ENCODE results near the gene PTPRA. TPM values are rescaled to one million over a fixed set of nuclear protein-coding genes. Genes with fewer than 3 reads are reported as not detected.
"Not testable (repeated sequence)": the region's sequence is repeated elsewhere in the genome, so short reads cannot be mapped to it uniquely, and the experiment has no call there.

Gene PTPRA
- total and polyA plus RNA-seq, 5 donors: 11.8 to 37.5 (median 34.2) TPM

- H3K4me3 ChIP-seq (ENCODE audit: low read length): no peak overlapping the region
- intact Hi-C loops (cut with DNase I): no loop called here
- H3K27me3 ChIP-seq (ENCODE audit: control insufficient read depth, insufficient read depth): no peaks in the 10 kb centered on the region
- peaks cover 1% of the 10 kb centered on the region for H3K4me1 ChIP-seq (ENCODE audit: control insufficient read depth, insufficient read depth, low read length)
- H3K27ac ChIP-seq (ENCODE audit: low read length): no peak overlapping the region
- DNase-seq: no peak
- no peaks in the 10 kb centered on the region for H3K9me3 ChIP-seq (ENCODE audit: control insufficient read depth, low read length)
- WGBS: 96% methylated on average over 1 of the region's 1 CpG
- ATAC-seq: no peak
Observed at GRCh38 chr20:2889209-2889608, 15.9 kb downstream of the PTPRA start.

DNA sequence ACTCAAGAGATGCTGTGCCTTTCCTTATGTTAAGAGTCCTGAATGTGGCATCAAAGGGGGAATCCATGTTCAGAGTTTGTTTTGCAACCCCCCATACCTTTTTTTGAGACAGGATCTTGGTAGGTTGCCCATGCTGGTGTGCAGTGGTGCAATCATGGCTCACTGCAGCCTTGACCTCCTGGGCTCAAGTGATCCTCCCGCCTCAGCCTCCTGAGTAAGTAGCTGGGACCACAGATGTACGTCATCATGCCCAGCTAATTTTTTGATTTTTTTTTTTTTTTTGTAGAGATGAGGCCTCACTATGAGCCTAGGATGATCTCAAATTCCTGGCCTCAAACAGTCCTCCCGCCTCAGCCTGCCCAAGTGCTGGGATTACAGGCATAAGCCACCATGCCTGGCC, 16.5 kb downstream of the PTPRA start:
- DNase-seq: no peak
- 94% methylated on average over 3 of the region's 3 CpGs for WGBS
- intact Hi-C loops (cut with DNase I): no loop called here

GRCh38 chr20:2890742-2891141, 17.5 kb downstream of the PTPRA start:
- ATAC-seq (no peak), DNase-seq (no peak)
- no peaks in the 10 kb centered on the region for H3K9me3 ChIP-seq (ENCODE audit: control insufficient read depth, low read length)
- no peak overlapping the region for H3K27ac ChIP-seq (ENCODE audit: low read length)
- no peaks in the 10 kb centered on the region for H3K27me3 ChIP-seq (ENCODE audit: control insufficient read depth, insufficient read depth)
- intact Hi-C loops (cut with DNase I): no loop called here
- H3K4me3 ChIP-seq (ENCODE audit: low read length): no peak overlapping the region
- peaks cover 1% of the 10 kb centered on the region for H3K4me1 ChIP-seq (ENCODE audit: control insufficient read depth, insufficient read depth, low read length)
- 47% methylated on average over 2 of the region's 2 CpGs for WGBS

More for the DNA sequence above, 16.5 kb downstream of the PTPRA start:
- H3K27ac ChIP-seq (ENCODE audit: low read length): no peak overlapping the region
- H3K9me3 ChIP-seq (ENCODE audit: control insufficient read depth, low read length): no peaks in the 10 kb centered on the region
- H3K4me1 ChIP-seq (ENCODE audit: control insufficient read depth, insufficient read depth, low read length): peaks cover 1% of the 10 kb centered on the region
- no peak for ATAC-seq
- no peak overlapping the region for H3K4me3 ChIP-seq (ENCODE audit: low read length)
- no peaks in the 10 kb centered on the region for H3K27me3 ChIP-seq (ENCODE audit: control insufficient read depth, insufficient read depth)

DNA sequence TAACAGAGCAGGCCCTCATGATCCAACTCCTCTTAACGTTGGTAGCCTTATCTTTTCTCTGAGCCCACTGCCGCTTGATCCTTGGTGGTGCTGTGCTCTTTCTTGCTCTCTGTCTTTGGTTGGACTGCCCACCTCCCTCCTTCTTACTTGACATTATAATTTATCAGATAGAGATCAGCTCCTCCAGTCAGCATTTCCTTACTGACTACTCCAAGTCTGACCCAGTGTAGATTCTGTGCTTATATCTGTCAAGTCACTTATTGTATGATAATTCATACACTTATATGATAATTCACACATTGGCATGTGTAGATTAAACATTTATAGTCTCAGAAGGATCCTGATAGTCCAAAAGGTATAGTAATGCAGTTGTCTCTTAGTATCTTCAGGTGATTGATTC, 18.1 kb downstream of the PTPRA start:
- H3K4me3 ChIP-seq (ENCODE audit: low read length): no peak overlapping the region
- ATAC-seq: no peak
- intact Hi-C loops (cut with DNase I): no loop called here
- H3K9me3 ChIP-seq (ENCODE audit: control insufficient read depth, low read length): no peaks in the 10 kb centered on the region
- no peak for DNase-seq
- no peak overlapping the region for H3K27ac ChIP-seq (ENCODE audit: low read length)
- H3K4me1 ChIP-seq (ENCODE audit: control insufficient read depth, insufficient read depth, low read length): peaks cover 1% of the 10 kb centered on the region
- no peaks in the 10 kb centered on the region for H3K27me3 ChIP-seq (ENCODE audit: control insufficient read depth, insufficient read depth)
- 63% methylated on average over 2 of the region's 2 CpGs for WGBS

DNA sequence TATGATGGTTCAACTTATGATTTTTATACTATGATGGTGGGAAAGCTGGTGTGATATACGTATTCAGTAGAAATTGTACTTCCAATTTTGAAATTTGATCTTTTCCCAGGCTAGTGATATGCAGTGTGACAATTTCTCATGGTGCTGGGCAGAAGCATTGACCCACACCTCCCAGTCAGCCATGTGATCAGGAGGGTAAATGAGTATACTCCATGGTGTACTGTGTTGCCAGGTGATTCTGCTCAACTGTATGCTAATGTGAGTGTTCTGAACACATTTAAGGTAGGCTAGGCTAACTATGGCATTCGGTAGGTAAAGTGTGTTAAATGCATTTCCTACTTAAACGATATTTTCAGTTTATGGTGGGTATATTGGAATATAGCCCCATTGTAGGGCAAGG, 19.1 kb downstream of the PTPRA start:
- DNase-seq: no peak
- Histone ChIP-seq H3K27ac (ENCODE audit: low read length) (no peak overlapping the region), H3K4me1 (ENCODE audit: control insufficient read depth, insufficient read depth, low read length) (peaks cover 1% of the 10 kb centered on the region), H3K4me3 (ENCODE audit: low read length) (no peak overlapping the region), H3K9me3 (ENCODE audit: control insufficient read depth, low read length) (no peaks in the 10 kb centered on the region), H3K27me3 (ENCODE audit: control insufficient read depth, insufficient read depth) (no peaks in the 10 kb centered on the region)
- 83% methylated on average over 3 of the region's 3 CpGs for WGBS
- peak in 1 of 2 donors; percentile 13 for ATAC-seq
- intact Hi-C loops (cut with DNase I): no loop called here

- Histone ChIP-seq H3K27ac (ENCODE audit: low read length) (no peak overlapping the region), H3K4me3 (ENCODE audit: low read length) (no peak overlapping the region), H3K9me3 (ENCODE audit: control insufficient read depth, low read length) (no peaks in the 10 kb centered on the region), H3K27me3 (ENCODE audit: control insufficient read depth, insufficient read depth) (no peaks in the 10 kb centered on the region), H3K4me1 (ENCODE audit: control insufficient read depth, insufficient read depth, low read length) (peaks cover 1% of the 10 kb centered on the region)
- no peak for DNase-seq
- ATAC-seq: no peak
- 93% methylated on average over 2 of the region's 2 CpGs for WGBS
- intact Hi-C loops (cut with DNase I): no loop called here
Observed at GRCh38 chr20:2894221-2894620, 20.9 kb downstream of the PTPRA start.

DNA sequence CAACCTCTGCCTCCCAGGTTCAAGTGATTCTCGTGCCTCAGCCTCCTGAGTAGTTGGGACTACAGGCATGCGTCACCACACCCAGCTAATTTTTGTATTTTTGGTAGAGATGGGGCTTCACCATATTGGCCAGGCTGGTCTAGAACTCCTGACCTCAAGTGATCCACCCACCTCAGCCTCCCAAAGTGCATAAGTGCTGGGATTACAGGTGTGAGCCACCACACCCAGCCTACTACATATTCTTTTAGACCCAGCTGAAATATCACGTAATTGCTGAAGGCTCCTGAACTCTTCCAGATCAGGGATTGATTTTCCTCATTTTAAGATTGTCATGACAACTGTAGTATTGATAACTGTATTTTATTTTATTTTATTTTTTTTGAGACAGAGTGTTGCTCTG, 21.9 kb downstream of the PTPRA start:
- DNase-seq; H3K4me1 ChIP-seq (ENCODE audit: control insufficient read depth, insufficient read depth, low read length); H3K9me3 ChIP-seq (ENCODE audit: control insufficient read depth, low read length); intact Hi-C loops (cut with DNase I); H3K4me3 ChIP-seq (ENCODE audit: low read length); H3K27me3 ChIP-seq (ENCODE audit: control insufficient read depth, insufficient read depth); ATAC-seq; H3K27ac ChIP-seq (ENCODE audit: low read length): not testable (repeated sequence)
- WGBS: 98% methylated on average over 3 of the region's 3 CpGs

- intact Hi-C loops (cut with DNase I): no loop called here
- no peak for DNase-seq
- no peak overlapping the region for H3K4me3 ChIP-seq (ENCODE audit: low read length)
- ATAC-seq: no peak
- WGBS: 89% methylated on average over 3 of the region's 3 CpGs
- H3K4me1 ChIP-seq (ENCODE audit: control insufficient read depth, insufficient read depth, low read length): no peaks in the 10 kb centered on the region
- no peak overlapping the region for H3K27ac ChIP-seq (ENCODE audit: low read length)
- no peaks in the 10 kb centered on the region for H3K9me3 ChIP-seq (ENCODE audit: control insufficient read depth, low read length)
- no peaks in the 10 kb centered on the region for H3K27me3 ChIP-seq (ENCODE audit: control insufficient read depth, insufficient read depth)
Observed at GRCh38 chr20:2899243-2899642, 26.0 kb downstream of the PTPRA start.

DNA sequence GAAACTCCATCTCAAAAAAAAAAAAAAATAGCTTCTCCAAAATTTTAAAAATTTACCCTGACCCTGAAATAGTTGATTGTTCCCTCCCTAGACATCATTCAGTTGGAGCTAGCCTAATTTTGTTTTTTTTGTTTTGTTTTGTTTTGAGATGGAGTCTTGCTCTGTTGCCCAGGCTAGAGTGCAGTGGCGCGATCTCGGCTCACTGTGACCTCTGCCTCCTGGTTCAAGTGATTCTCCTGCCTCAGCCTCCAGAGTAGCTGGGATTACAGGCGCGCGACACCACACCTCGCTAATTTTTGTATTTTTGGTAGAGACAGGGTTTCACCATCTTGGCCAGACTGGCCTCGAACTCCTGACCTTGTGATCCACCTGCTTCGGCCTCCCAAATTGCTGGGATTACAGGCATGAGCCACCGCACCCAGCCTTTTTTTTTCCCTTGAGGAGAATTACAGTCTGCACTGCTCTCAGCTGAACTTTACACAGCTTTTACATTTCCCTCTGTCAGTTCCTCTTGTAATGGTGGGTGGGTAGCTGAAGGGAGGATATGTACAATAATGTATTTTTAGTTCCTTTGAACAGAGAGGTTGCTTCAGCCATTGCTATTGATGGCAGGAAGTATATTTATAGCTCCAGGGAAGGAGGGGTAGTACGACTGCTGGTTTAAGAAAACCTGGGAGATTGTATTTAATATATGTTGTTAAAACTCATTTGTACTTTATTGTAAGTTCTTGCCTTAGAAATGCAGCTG, 27.7 kb downstream of the PTPRA start:
- no peaks in the 10 kb centered on the region for H3K9me3 ChIP-seq (ENCODE audit: control insufficient read depth, low read length)
- intact Hi-C loops (cut with DNase I): no loop called here
- H3K4me1 ChIP-seq (ENCODE audit: control insufficient read depth, insufficient read depth, low read length): no peaks in the 10 kb centered on the region
- no peak overlapping the region for H3K4me3 ChIP-seq (ENCODE audit: low read length)
- H3K27ac ChIP-seq (ENCODE audit: low read length): no peak overlapping the region
- DNase-seq (no peak), ATAC-seq (no peak)
- 81% methylated on average over 11 of the region's 11 CpGs for WGBS
- H3K27me3 ChIP-seq (ENCODE audit: control insufficient read depth, insufficient read depth): no peaks in the 10 kb centered on the region

GRCh38 chr20:2902291-2902690, 29.0 kb downstream of the PTPRA start:
- Histone ChIP-seq H3K9me3 (ENCODE audit: control insufficient read depth, low read length) (no peaks in the 10 kb centered on the region), H3K27ac (ENCODE audit: low read length) (no peak overlapping the region), H3K4me3 (ENCODE audit: low read length) (no peak overlapping the region), H3K4me1 (ENCODE audit: control insufficient read depth, insufficient read depth, low read length) (no peaks in the 10 kb centered on the region), H3K27me3 (ENCODE audit: control insufficient read depth, insufficient read depth) (no peaks in the 10 kb centered on the region)
- ATAC-seq: no peak
- 0% methylated on average over 1 of the region's 1 CpG for WGBS
- intact Hi-C loops (cut with DNase I): no loop called here
- no peak for DNase-seq

DNA sequence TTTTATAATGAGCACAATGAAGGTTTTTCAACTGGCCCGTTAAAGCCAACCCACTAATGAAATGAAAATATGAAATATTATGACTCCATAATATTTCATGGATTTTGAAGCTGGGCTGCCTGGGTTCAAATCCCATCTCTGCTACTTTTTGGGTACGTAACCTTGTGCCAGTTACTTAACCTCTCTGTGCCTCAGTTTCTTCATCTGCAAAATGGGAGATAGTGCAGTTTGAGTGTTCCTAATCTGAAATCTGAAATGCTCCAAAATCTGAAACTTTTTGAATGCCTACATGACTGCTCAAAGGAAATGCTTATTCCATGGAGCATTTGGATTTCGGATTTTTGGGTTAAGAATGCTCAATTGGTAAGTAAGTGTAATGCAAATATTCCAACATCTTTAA, 29.5 kb downstream of the PTPRA start:
- no peak for DNase-seq

DNA sequence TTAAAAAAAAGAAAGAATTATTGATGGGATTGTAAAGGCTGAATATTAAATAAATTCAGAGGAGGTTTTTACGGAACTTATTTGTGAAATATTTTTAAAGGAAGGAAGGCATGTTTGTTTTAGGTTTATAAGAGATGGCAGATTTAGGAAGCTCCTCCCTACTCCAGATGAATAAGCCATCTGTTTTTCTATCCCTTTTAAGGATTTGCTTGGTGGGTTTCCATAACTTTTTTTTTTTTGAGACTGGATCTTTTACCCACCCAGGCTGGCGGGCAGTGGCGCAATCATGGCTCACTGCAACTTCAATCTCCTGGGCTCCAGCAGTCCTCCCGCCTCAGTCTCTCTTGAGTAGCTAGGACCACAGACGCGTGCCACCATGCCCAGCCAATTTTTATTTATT, 30.4 kb downstream of the PTPRA start:
- WGBS: 95% methylated on average over 6 of the region's 6 CpGs
- no peak for DNase-seq
- Histone ChIP-seq H3K9me3 (ENCODE audit: control insufficient read depth, low read length) (no peaks in the 10 kb centered on the region), H3K27ac (ENCODE audit: low read length) (no peak overlapping the region), H3K4me3 (ENCODE audit: low read length) (no peak overlapping the region), H3K27me3 (ENCODE audit: control insufficient read depth, insufficient read depth) (no peaks in the 10 kb centered on the region), H3K4me1 (ENCODE audit: control insufficient read depth, insufficient read depth, low read length) (no peaks in the 10 kb centered on the region)
- ATAC-seq: no peak
- intact Hi-C loops (cut with DNase I): no loop called here

More for the DNA sequence above, 29.5 kb downstream of the PTPRA start:
- no peaks in the 10 kb centered on the region for H3K9me3 ChIP-seq (ENCODE audit: control insufficient read depth, low read length)
- H3K27me3 ChIP-seq (ENCODE audit: control insufficient read depth, insufficient read depth): no peaks in the 10 kb centered on the region
- H3K4me3 ChIP-seq (ENCODE audit: low read length): no peak overlapping the region
- no peak for ATAC-seq
- no peaks in the 10 kb centered on the region for H3K4me1 ChIP-seq (ENCODE audit: control insufficient read depth, insufficient read depth, low read length)
- intact Hi-C loops (cut with DNase I): no loop called here
- no peak overlapping the region for H3K27ac ChIP-seq (ENCODE audit: low read length)
- 96% methylated on average over 3 of the region's 3 CpGs for WGBS

All from right cardiac atrium (tissue), 5 donors.